Subcutaneous adipose tissue (tissue), 4 donors: Measurements from ENCODE around the gene TEP1. TPM values are rescaled to one million over a fixed set of nuclear protein-coding genes. Genes with fewer than 3 reads are reported as not detected.

Experiments used
- total RNA-seq, 4 donors: library from RNA; depleted of rRNA; stranded (reverse); fragments of >200 nt; gene quantifications; one replicate each; pipeline ENCODE4 v1.1.0, GENCODE V29; 2016
- TF ChIP-seq, protein P1 (sequence below): fragments of 450-650 bp; IDR thresholded peaks from one replicate; pipeline ENCODE4 v1.5.1; 2016; ENCODE audit warnings: low read depth, mild to moderate bottlenecking, control low read depth, antibody characterized with exemption, moderate library complexity

Gene TEP1
- total RNA-seq, 4 donors from 2014 or later: 24.8 to 34.5 (median 28.2) TPM

DNA sequence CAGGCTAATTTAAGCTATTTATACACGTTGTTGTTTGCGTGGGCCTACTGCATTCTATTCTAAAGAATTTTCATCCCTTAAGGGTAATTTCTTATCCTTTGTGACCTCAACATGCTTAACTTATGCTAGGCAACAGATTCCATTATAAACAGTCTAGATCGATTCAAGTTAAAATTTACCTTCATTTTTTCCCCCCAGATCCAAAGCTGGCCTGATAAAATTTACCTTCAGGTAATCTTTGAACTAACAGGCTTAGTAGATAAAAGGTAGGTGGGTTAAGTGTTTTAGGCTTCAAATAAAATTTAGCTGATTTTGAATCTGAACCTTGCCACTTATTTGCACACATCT lies 79.8 kb downstream of the TEP1 start:
- TF ChIP-seq, protein P1, sequence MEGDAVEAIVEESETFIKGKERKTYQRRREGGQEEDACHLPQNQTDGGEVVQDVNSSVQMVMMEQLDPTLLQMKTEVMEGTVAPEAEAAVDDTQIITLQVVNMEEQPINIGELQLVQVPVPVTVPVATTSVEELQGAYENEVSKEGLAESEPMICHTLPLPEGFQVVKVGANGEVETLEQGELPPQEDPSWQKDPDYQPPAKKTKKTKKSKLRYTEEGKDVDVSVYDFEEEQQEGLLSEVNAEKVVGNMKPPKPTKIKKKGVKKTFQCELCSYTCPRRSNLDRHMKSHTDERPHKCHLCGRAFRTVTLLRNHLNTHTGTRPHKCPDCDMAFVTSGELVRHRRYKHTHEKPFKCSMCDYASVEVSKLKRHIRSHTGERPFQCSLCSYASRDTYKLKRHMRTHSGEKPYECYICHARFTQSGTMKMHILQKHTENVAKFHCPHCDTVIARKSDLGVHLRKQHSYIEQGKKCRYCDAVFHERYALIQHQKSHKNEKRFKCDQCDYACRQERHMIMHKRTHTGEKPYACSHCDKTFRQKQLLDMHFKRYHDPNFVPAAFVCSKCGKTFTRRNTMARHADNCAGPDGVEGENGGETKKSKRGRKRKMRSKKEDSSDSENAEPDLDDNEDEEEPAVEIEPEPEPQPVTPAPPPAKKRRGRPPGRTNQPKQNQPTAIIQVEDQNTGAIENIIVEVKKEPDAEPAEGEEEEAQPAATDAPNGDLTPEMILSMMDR: no peak

DNA sequence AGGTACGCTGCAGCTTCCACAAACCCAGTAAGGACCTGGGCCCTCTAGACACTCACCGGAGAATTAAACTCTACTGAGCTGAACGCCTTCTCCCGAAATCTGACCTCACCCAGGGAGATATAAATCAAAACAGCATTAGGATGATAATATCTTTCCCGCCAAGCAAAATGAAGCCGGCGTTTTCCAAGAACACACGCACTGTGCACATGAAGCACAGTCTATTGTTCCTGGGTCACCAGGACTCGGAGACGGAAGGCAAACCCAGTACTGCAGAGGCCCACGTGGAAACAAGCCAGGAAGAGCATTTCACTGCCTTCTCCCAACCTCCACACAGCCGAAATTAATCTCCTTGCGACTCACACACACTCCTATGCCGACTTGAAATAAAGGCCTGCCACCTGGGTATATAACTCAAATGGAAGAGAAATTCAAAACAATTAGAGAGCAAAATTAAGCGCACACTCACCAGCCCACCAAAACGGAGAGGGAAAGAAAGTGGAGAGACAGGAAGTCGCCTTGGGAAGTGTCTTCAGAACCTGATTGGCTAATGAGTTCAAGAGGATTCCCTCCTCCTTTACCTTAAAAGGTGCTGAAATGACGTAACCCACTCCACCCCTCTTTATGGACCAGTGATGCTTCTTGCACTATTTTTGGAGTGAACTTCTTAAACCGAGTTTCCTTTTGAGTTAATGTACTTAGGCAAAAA lies 80.4 kb downstream of the TEP1 start, which contains the start of gene CCNB1IP1:
CCNB1IP1 (minus strand) TSS at position 492 of the 706 bp plus-strand sequence. CDS start 16,756 bp downstream, outside the sequence.
- TF ChIP-seq, protein P1: no peak

DNA sequence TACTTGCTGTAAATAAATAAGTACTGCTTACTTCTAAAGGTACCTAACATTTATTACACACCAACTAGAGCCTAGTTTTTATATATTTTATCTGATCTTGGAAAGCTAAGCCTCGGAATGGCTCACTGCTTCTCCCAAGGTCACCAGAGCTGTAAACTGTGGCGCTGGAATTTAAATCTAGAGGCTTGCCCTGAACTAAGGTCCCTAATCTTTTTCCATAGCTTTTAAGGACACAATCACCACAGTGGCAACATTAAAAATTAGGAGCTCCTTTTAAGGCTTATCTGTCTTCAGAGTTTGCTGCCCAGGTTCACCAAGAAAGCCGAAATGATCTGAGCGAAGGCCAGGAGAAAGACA lies 80.9 kb downstream of the TEP1 start:
- TF ChIP-seq, protein P1: no peak

DNA sequence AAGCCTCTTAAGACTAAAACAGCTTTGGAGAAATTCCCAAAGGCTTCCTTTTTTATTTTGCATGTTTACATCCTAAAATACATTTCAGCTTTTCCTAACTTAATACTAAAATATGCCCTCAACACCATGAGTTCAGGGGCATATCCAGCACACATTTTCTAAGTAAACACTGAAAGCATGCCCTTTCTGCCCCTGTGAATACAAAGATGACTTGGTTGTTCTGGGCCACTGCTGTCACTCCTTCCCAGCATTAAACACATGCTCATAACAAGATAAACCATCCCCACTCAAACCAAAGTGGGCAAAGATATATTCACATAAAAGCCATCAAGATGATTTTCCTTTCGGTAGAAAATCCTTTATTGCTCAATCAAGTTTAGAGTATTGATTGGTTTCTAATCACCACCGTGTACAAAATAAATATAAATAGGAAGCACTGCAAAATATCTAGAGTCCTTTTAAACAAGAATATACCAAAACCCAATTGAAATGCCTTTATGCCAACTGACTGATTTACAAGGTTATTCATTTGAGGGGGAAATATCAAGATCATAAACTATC lies 82.2 kb downstream of the TEP1 start:
- TF ChIP-seq, protein P1: no peak

DNA sequence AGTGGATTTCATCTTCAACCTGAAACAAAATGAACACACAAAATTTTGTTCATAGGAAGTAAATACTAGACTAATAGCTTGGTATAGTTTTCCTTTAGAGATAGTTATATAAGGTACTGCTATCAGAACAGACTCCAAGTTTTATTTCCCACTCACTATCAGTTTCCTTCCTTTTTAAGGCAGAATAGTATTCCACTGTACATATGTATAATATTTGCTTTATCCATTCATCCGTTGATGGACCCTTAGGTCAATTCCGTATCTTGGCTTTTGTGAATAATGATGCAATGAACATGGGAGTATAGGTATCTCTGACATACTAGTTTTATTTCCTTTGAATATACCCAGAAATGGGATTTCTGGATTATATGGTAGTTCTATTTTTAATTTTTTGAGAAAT lies 83.9 kb downstream of the TEP1 start:
- TF ChIP-seq, protein P1: no peak

DNA sequence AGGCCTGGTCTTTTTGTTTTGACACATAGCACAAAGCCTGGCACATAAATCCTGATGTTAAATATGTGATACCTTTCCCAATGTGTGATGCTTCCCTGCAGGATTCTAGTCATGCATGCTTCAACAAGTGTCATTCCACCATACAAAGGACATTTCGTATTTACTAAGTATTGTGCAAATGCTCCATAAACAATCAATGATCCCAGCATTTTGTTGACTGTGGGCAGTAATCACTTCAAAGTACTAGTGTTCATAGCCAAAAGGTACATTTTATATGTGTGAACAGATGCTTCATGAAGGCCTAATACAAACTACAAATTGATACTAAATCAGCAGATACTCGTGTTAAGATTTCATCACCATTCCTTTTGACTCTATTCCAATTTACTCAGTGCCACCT lies 84.6 kb downstream of the TEP1 start:
- TF ChIP-seq, protein P1: no peak

DNA sequence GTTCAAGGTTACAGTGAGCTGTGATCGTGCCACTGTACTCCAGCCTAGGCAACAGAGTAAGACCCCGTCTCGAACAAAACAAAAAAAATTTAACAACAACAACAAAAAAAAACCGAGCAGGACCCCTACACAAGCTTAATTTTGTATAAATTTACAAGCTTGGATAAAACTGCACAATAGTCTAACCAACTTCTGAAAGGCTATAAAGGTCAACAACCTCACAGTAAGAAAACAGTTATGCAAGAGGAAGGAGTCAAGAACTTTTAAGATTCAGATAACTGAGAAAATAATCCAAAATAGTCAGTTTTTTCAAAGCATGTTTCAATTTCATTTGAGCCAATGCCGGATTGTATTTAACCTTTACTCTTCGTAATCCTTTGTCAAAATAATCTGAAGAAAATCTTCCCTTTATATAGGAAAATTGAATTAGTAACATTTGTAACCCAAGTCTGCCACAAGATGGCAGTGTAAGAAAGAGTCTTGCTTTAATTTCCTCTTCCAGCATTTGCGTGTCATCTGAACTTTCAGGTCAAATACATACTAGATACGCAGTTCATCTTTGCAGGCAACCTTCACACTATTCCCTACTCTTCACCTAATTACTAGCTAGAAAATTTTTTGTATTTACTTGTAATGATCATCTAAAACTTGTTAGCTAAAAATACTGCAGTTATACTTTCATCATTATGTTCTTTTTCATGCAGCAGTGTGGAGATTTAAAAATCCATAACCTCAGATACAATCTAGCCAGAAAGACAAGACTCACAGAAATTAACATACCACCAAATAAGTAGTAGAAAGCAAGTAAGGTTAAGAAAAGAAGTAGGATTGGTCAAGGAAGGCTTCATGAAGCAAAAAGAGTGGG lies 86.1 kb downstream of the TEP1 start:
- TF ChIP-seq, protein P1: no peak
